ENCODE results near the gene ATG7.
"Not testable (repeated sequence)": the region's sequence is repeated elsewhere in the genome, so short reads cannot be mapped to it uniquely, and the experiment has no call there.

Gene ATG7

GRCh38 chr3:11254876-11255275, 17.3 kb upstream of the ATG7 start:
- DNase-seq (ENCODE audit: low read depth) = no peak

- DNase-seq (ENCODE audit: low read depth) = not testable (repeated sequence)
Measured at GRCh38 chr3:11255537-11255936, 16.7 kb upstream of the ATG7 start.

GRCh38 chr3:11258958-11259357, 13.2 kb upstream of the ATG7 start:
- no peak for DNase-seq (ENCODE audit: low read depth)

GRCh38 chr3:11260460-11260859, 11.7 kb upstream of the ATG7 start:
- DNase-seq (ENCODE audit: low read depth) = no peak

GRCh38 chr3:11269007-11269406, 3.2 kb upstream of the ATG7 start:
- no peak for DNase-seq (ENCODE audit: low read depth)

GRCh38 chr3:11272906-11273574, 843 bp downstream of the ATG7 start:
- no peak for DNase-seq (ENCODE audit: low read depth)

- no peak for DNase-seq (ENCODE audit: low read depth)
Measured at GRCh38 chr3:11273891-11274291, 1.7 kb downstream of the ATG7 start.

GRCh38 chr3:11274566-11275142, 2.5 kb downstream of the ATG7 start:
- DNase-seq (ENCODE audit: low read depth) = no peak

- no peak for DNase-seq (ENCODE audit: low read depth)
Measured at GRCh38 chr3:11275926-11276325, 3.7 kb downstream of the ATG7 start.

GRCh38 chr3:11276901-11277300, 4.7 kb downstream of the ATG7 start:
- DNase-seq (ENCODE audit: low read depth) = no peak

GRCh38 chr3:11282250-11283138, 10.3 kb downstream of the ATG7 start:
- no peak for DNase-seq (ENCODE audit: low read depth)

- DNase-seq (ENCODE audit: low read depth) = no peak
Measured at GRCh38 chr3:11283139-11283475, 10.9 kb downstream of the ATG7 start.

GRCh38 chr3:11284011-11284410, 11.8 kb downstream of the ATG7 start:
- no peak for DNase-seq (ENCODE audit: low read depth)

GRCh38 chr3:11285471-11285870, 13.3 kb downstream of the ATG7 start:
- DNase-seq (ENCODE audit: low read depth) = no peak

- no peak for DNase-seq (ENCODE audit: low read depth)
Measured at GRCh38 chr3:11287404-11287803, 15.2 kb downstream of the ATG7 start.

GRCh38 chr3:11288021-11288491, 15.9 kb downstream of the ATG7 start:
- no peak for DNase-seq (ENCODE audit: low read depth)

- no peak for DNase-seq (ENCODE audit: low read depth)
Measured at GRCh38 chr3:11288786-11289637, 16.8 kb downstream of the ATG7 start.

- DNase-seq (ENCODE audit: low read depth) = no peak
Measured at GRCh38 chr3:11289864-11290263, 17.7 kb downstream of the ATG7 start.

- DNase-seq (ENCODE audit: low read depth) = no peak
Measured at GRCh38 chr3:11290743-11291680, 18.8 kb downstream of the ATG7 start.

GRCh38 chr3:11291808-11292207, 19.6 kb downstream of the ATG7 start:
- no peak for DNase-seq (ENCODE audit: low read depth)

GRCh38 chr3:11297126-11297525, 24.9 kb downstream of the ATG7 start:
- no peak for DNase-seq (ENCODE audit: low read depth)

Measured in activated T-cell treated with anti-CD3 and anti-CD28 coated beads for 24 hours (primary cell).